SIG-M5 treated with dmso at 0.1 percent for 504 hours (cell line): ENCODE results near the gene DGKQ.
A peak's percentile ranks its signal among the peaks of the same experiment; 100 is the strongest.
"Not testable (repeated sequence)": the region's sequence is repeated elsewhere in the genome, so short reads cannot be mapped to it uniquely, and the experiment has no call there.

Experiments
- DNase-seq: peaks from one replicate; lab custom pipeline; 2025; ENCODE audit not compliant: unreplicated experiment; lab: John Stamatoyannopoulos, UW

DGKQ gene

GRCh38 chr4:929096-929765, 44.1 kb downstream of the DGKQ start:
- DNase-seq = no peak

- not testable (repeated sequence) for DNase-seq
These were observed 45.8 kb downstream of the DGKQ start for GRCh38 chr4:927566-927965.

- DNase-seq = no peak
These were observed 46.8 kb downstream of the DGKQ start for GRCh38 chr4:926538-926937.

DNA sequence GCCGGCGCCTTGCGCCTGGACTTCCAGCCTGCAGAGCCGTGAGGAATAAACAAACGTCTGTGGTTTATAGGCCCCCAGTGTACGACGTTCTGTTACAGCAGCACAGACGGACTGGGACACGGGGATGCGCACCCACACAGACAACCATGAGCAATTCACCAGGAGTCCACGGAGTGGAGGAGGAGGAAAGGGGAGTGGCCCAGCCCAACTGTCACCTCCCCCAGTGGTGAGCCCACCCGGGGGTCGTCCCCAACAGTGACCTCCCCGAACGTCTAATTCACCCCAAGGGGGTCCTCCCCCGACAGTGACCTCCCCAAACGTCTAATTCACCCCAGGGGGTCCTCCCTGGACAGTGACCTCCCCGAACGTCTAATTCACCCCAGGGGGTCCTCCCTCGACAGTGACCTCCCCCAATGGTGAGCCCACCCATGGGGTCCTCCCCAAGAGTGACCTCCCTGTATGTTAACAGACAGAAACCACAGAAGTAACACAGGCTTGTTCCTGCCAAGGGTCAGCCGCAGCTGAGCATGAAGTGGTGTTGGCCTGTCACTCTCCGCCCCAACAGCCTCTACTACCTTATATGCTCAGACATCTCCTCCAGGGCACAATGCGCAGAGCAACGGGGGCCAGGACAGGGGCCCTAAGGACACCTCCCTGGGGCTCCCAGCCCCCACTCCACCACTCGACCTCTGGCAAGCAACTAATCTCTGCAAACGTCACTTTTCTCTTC, 47.4 kb downstream of the DGKQ start:
- no peak for DNase-seq

DNA sequence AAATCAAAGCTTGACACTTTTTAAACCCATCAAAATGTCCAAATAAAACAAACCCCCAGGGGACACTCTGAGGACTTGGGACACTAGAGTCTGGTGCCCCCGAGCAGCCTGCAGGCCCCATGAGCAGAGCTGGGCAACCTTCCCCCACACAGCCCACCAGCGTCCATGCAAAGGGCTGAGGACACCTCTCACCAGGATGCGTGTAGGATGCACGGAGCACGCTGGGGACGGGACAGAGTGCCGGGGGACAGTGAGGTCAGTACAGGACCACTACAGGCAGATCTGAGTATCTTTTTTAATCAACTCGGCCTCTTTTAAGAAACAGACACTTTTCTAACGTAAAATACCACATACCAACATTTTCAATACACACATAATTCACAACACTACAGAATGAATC, 48.2 kb downstream of the DGKQ start:
- DNase-seq = no peak

- no peak for DNase-seq
These were observed 49.0 kb downstream of the DGKQ start for GRCh38 chr4:924107-925096.

DNA sequence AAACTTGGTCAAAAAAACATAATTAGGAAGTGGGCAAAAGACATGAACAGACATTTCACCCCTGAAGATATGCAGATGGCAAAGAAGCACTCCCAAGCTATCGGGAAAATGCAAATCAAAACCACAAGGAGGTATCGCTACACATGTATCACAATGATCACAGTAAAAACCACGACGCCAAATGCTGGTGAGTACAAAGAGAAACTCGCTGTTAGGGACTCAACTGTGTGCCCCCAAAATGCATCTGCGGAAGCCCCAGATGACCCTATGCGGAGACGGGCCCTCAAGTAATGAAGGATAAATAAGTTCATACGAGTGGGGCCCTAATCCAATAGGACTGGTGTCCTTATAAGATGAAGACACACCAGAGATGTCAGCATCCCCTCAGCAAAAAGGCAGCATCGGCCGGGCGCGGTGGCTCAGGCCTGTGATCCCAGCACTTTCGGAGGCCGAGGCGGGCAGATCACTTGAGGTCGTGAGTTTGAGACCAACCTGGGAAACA, 51.5 kb downstream of the DGKQ start:
- no peak for DNase-seq

DNA sequence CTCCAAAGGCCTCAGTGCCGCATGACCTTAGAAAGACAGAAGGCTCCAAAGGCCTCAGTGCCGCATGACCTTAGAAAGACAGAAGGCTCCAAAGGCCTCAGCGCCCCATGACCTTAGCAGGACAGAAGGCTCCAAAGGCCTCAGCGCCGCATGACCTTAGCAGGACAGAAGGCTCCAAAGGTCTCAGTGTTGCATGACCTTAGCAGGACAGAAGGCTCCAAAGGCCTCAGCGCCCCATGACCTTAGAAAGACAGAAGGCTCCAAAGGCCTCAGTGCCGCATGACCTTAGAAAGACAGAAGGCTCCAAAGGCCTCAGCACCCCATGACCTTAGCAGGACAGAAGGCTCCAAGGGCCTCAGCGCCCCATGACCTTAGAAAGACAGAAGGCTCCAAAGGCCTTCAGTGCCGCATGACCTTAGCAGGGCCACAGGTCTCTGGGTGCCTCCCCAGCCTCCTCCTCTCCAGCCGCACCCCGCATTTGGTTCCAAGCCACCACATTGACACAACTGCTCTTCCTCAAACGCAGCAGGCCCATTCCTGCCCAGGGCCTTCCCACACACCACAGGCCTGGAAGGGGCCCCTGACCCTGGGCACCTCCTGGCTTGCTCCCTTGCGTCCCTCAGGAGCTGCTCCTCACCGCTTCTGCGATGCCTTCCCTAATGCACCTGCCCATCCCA, 54.2 kb downstream of the DGKQ start:
- DNase-seq = not testable (repeated sequence)

DNA sequence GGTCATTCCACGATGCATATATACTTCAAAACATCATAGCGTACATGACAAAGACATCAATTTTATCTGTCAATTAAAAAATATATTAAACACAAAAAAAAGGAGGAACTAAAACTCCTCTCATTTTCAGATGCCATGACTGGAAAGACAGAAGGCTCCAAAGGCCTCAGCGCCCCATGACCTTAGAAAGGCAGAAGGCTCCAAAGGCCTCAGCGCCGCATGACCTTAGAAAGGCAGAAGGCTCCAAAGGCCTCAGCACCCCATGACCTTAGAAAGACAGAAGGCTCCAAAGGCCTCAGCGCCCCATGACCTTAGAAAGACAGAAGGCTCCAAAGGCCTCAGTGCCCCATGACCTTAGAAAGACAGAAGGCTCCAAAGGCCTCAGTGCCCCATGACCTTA, 54.8 kb downstream of the DGKQ start:
- not testable (repeated sequence) for DNase-seq

GRCh38 chr4:917992-918391, 55.4 kb downstream of the DGKQ start:
- no peak for DNase-seq

- no peak for DNase-seq
These were observed 55.9 kb downstream of the DGKQ start for GRCh38 chr4:917466-917865.

DNA sequence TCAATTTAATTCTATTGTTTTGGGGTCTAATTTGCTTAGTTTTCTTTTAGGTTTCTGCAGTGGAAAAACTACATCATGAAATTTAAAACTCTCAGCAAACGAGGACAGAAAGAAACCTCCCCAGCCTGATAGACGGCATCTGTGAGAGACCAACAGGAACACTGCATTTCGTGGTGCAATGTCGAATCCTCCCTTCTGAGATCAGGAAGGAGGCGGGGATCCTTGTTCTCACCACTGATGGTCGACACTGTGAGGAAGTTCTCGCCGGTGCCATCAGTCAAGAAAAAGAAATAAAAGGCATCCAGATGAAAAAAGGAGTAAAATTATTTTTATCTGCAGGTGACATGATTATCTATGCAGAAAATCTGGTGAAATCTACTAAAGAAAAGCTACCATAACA, 57.8 kb downstream of the DGKQ start:
- DNase-seq = peak; percentile 68

DNA sequence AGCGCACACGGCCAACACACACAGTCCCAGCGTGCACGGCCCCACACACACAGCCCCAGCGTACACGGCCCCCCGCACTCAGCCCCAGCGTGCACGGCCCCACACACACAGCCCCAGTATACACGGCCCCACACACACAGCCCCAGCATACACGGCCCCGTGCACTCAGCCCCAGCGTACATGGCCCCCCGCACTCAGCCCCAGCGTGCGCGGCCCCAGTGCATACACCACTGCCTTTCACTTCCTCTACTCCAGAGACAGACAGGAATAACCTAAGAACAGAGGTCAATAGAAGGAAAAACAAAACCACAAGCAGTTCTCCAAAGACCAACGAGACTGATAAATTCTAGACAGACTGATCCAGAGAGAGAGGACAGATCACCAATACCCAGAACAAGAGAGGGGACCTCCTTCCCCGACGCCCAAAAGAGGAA, 58.3 kb downstream of the DGKQ start:
- DNase-seq = peak; percentile 75

GRCh38 chr4:914531-914930, 58.8 kb downstream of the DGKQ start:
- DNase-seq = no peak

DNA sequence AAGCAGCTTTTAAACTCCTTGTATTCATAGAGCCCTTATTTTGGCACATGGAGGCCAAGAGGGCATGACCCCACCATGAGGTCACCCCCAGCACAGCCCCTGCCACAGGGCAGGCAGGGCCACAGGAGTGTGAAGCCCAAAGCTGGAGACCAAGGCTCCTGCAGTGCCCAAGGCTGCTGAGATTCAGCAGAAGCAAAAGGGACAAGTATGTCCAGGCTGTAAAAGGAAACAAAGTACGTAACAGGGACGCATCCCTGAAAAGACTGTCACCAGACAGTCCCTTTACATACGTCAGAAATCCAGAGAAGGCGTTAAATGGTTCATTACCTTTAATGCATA, 60.1 kb downstream of the DGKQ start:
- DNase-seq = no peak

- DNase-seq = no peak
These were observed 60.7 kb downstream of the DGKQ start for GRCh38 chr4:912548-913279.

GRCh38 chr4:911871-912490, 61.4 kb downstream of the DGKQ start:
- no peak for DNase-seq

- DNase-seq = no peak
These were observed 62.1 kb downstream of the DGKQ start for GRCh38 chr4:911221-911751.

GRCh38 chr4:910366-911091, 62.8 kb downstream of the DGKQ start:
- no peak for DNase-seq
